Measurements from ENCODE around the gene AMY2B.
"Not testable (repeated sequence)": the region's sequence is repeated elsewhere in the genome, so short reads cannot be mapped to it uniquely, and the experiment has no call there.

Gene AMY2B

GRCh38 chr1:103627436-103627835 lies 56.0 kb downstream of the AMY2B start:
- DNase-seq = not testable (repeated sequence)
